Ishikawa (cell line): ENCODE data around the gene ERBB4.

Experiments
- CEBPB ChIP-seq: IDR thresholded peaks from 2 replicates; pipeline ENCODE4 v1.6.1; 2012
- CREB1 ChIP-seq: IDR thresholded peaks from 2 replicates; pipeline ENCODE4 v1.6.1; 2012; ENCODE audit warnings: low read depth
- EGR1 ChIP-seq: IDR thresholded peaks from 2 replicates; pipeline ENCODE4 v1.6.1; 2012
- EP300 ChIP-seq: IDR thresholded peaks from 2 replicates; pipeline ENCODE4 v1.6.1; 2012; ENCODE audit warnings: borderline replicate concordance
- FOXM1 ChIP-seq: IDR thresholded peaks from 2 replicates; pipeline ENCODE4 v1.6.1; 2012; ENCODE audit warnings: low read depth, borderline replicate concordance
- MAX ChIP-seq: IDR thresholded peaks from 2 replicates; pipeline ENCODE4 v1.6.1; 2012
- NFIC ChIP-seq: IDR thresholded peaks from 2 replicates; pipeline ENCODE4 v1.6.1; 2012
- RAD21 ChIP-seq: IDR thresholded peaks from 2 replicates; pipeline ENCODE4 v1.6.1; 2012; ENCODE audit warnings: low read depth
- REST ChIP-seq: IDR thresholded peaks from 2 replicates; pipeline ENCODE4 v1.6.1; 2012; ENCODE audit warnings: low read depth, mild to moderate bottlenecking
- TAF1 ChIP-seq: IDR thresholded peaks from 2 replicates; pipeline ENCODE4 v1.6.1; 2012; ENCODE audit warnings: low read depth, mild to moderate bottlenecking
- TCF12 ChIP-seq: IDR thresholded peaks from 2 replicates; pipeline ENCODE4 v1.6.1; 2012; ENCODE audit warnings: low read depth
- TEAD4 ChIP-seq: IDR thresholded peaks from 2 replicates; pipeline ENCODE4 v1.6.1; 2012
- YY1 ChIP-seq: IDR thresholded peaks from 2 replicates; pipeline ENCODE4 v1.6.1; 2012; ENCODE audit warnings: low read depth
- ZBTB7A ChIP-seq: IDR thresholded peaks from 2 replicates; pipeline ENCODE4 v1.6.1; 2012; ENCODE audit warnings: low read depth
- TF ChIP-seq, protein P1 (sequence below): IDR thresholded peaks from 2 replicates; pipeline ENCODE4 v1.6.1; 2012

Gene ERBB4

DNA sequence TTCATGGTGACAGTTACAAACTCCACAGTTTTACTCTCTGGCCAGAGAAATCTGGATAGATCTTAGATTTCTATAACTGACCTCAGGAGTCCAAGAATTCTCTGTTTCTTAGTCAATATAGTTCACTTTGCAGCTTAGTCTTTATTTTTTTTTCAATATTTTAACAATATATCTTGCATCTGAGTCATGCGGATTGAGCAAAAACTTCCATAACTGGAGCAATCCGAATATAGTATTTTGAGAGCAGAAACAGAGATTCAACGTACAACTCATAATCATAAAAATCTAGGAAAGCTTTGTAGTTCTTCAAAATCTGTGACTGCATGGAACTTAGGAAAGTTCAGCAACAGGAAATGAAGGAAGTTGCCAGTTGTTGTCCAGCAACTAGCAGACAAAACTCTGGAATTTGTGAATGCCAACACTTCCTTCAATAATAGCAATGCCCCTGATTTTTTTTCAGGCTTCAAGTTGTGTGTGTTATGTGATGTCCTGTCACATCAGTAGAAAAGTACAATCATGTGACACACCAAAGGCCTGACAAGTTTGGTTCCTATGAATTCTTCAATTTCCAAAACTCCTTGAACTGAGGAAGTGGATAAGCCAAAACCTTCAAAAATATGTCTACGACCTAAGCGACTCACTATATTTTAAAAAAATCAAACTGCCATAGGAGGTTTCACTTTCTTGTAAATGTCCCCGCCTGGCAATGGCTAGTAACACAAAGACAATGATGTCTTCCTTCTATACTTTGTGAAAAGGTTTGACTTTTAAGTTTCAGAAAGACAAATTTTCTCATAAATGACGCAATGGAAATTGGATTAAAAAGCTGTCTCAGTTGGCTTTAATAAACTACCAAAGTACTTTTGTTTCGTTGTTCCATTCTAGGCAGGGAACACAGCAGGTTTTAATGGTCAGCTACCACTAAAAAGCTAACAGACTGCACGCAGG, 510.6 kb downstream of the ERBB4 start:
- TF ChIP-seq EGR1 (no peak), YY1 (no peak), TCF12 (no peak), RAD21 (no peak), MAX (no peak), CEBPB (no peak), EP300 (no peak), TAF1 (no peak), REST (no peak), FOXM1 (no peak), NFIC (no peak), CREB1 (no peak), ZBTB7A (no peak), TEAD4 (no peak)
- TF ChIP-seq, protein P1, sequence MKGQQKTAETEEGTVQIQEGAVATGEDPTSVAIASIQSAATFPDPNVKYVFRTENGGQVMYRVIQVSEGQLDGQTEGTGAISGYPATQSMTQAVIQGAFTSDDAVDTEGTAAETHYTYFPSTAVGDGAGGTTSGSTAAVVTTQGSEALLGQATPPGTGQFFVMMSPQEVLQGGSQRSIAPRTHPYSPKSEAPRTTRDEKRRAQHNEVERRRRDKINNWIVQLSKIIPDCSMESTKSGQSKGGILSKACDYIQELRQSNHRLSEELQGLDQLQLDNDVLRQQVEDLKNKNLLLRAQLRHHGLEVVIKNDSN = no peak

- TF ChIP-seq REST (no peak), YY1 (no peak)
Measured at GRCh38 chr2:212024040-212024439, 514.6 kb downstream of the ERBB4 start.

DNA sequence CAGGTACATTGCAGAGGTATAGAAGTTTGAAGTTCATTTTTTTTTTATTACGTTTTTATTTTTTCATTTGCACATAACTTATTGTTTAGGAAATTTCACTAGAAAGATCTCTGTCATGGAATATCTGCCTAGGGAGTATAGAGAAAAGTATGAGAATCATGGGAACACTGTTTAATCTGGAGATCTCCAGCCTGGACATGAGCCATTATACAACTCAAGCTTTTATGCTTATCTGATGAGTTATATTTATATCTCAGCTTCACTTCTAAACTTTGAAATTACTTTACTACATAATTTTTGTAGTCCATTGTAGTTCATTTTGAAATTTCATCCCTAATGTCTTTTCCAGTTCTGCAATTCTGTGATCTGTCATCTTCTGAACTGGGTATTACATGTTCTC, 515.6 kb downstream of the ERBB4 start:
- TF ChIP-seq NFIC (no peak), EGR1 (no peak), FOXM1 (no peak), REST (no peak)

- TF ChIP-seq ZBTB7A (no peak), FOXM1 (no peak), TEAD4 (no peak), CEBPB (no peak), CREB1 (no peak), RAD21 (no peak)
- TF ChIP-seq, protein P1 = no peak
Measured at GRCh38 chr2:212021947-212022346, 516.7 kb downstream of the ERBB4 start.

DNA sequence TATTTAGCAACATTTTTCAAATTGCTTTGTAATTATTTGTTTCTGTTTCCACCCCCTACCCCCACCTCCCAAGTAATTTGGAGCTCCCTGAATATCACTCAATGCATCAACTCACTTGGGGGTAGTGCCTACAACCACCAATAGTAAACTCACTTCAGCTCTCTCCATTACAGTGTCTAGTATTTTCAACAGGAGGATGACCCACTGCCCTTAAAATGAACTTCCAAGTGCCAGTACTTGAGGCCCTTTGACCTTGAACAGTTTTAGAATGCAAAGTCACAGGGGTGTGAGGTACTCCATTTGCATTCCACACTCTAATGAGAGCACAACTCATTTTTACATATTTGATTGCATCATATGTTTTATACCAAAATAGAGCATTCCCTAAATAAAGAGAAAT, 523.0 kb downstream of the ERBB4 start:
- TF ChIP-seq NFIC (no peak), CEBPB (no peak), CREB1 (no peak), FOXM1 (no peak), RAD21 (no peak), TCF12 (no peak), EP300 (no peak), EGR1 (no peak), YY1 (no peak), ZBTB7A (no peak), TEAD4 (no peak), REST (no peak), MAX (no peak), TAF1 (no peak)
- TF ChIP-seq, protein P1 = no peak
